Jurkat, Clone E6-1 (cell line): ENCODE measurements around the gene EPB41L3.
"Not testable (repeated sequence)": the region's sequence is repeated elsewhere in the genome, so short reads cannot be mapped to it uniquely, and the experiment has no call there.

Source experiments
- DNase-seq: peaks from one replicate; pipeline ENCODE4 v3.0.0-alpha.2; 2011; ENCODE audit warnings: low read depth, low spot score
- H3K4me3 ChIP-seq: 2 replicates; pipeline ENCODE4 v1.5.1; 2011; ENCODE audit warnings: mild to moderate bottlenecking, low read length, control low read depth, moderate library complexity

Gene EPB41L3

DNA sequence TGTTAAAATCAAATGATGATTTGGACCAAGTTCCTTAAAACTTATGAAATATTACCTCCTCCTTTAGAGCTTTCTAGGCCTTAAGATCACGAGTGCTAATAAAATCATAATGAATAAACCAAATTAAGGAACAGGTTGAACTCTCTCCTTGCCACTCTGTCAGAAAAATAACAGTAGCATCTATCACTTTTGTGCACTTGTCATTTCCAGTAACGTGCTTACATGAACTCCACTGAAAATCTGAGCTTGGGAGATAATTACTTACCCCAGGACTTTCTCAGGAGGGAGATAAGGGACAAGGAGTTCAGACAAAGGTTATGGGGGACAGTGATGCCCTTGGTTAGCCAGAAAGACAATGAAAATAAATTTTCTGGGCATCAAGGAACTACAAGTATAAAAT is 36.0 kb downstream of the EPB41L3 start:
- DNase-seq = no peak
- no peak overlapping the region for H3K4me3 ChIP-seq

DNA sequence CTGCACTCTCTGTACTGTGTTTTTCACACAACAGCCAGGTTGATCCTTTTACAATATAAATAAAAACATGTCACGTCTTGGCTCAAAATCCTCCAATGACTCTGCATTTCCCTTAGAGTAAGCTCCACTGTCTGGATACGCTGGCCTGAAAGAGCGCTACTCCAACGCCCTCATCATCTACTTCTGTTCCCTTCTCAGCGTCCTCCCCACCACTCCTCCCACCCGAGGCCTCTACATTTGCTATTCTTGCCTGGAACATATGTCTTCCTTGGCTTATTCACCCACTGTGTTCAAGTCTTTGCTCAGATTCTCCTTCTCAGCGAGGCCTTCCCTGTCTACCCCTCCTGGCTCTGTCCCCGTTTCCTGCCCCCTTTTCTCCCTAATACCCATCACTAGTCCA is 37.6 kb downstream of the EPB41L3 start:
- H3K4me3 ChIP-seq = no peak overlapping the region
- no peak for DNase-seq

GRCh38 chr18:5503740-5504139 is 40.1 kb downstream of the EPB41L3 start:
- H3K4me3 ChIP-seq = no peak overlapping the region
- DNase-seq = no peak

GRCh38 chr18:5500158-5500939 is 43.4 kb downstream of the EPB41L3 start:
- H3K4me3 ChIP-seq = no peak overlapping the region
- no peak for DNase-seq

DNA sequence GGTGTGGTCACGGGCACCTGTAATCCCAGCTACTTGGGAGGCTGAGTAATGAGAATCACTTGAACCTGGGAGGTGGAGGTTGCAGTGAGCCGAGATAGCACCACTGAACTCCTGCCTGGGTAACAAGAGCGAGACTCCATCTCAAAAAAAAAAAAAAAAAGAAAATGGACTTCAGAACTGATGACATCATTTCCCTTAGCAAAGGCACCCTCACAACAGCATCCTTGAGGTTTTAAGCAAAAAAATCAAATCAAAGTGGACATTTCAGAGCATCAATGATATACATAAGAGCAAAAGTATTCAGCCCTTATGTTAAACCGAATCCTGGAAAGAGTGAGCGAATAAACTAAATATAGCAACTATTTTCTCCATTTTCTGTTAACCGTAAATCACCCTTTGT is 45.3 kb downstream of the EPB41L3 start:
- DNase-seq = no peak
- H3K4me3 ChIP-seq = no peak overlapping the region

DNA sequence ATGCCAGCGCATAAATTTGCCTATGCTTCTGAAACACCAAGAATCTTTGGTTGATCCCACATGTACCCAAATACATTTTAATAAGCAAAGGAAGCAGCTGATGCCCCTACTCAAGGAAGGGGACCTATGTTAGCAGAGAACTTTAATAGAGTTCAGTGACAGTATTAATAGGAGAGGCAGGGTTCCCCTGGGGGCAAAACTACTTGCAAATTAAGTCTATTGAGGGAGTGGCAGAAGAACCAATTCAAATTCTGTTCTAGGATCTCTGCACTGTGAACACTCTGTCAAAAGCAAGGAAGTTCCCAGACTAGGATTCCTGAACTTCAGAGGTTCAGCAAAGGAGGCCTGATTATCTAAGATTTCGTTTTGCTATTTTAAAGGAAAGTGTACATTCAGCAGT is 47.5 kb downstream of the EPB41L3 start:
- DNase-seq = no peak
- H3K4me3 ChIP-seq = no peak overlapping the region

GRCh38 chr18:5490753-5491480 is 52.9 kb downstream of the EPB41L3 start:
- H3K4me3 ChIP-seq = no peak overlapping the region
- DNase-seq = no peak

DNA sequence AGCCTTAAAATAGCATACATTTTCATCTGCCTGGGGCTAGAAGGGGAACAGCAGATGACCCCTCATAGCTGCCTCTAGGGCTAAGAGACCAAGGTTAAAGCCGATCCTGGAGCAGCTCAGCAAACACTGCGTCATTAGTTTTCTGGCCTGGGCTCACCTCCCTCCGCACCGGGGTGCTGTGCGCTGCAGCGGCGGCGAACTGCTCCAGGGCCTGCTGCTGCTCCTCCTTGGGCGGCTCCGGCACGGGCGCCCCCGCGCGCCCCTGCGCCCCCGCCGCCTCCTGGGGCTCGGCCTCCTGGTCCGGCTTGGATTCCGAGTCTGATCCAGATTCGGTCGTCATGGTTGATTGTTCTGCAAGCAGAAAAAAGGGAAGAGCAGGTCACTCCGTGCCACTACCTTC is 55.0 kb downstream of the EPB41L3 start:
- no peak overlapping the region for H3K4me3 ChIP-seq
- DNase-seq = no peak

- not testable (repeated sequence) for H3K4me3 ChIP-seq, DNase-seq
Measured at GRCh38 chr18:5488044-5488443, 55.8 kb downstream of the EPB41L3 start.

- H3K4me3 ChIP-seq = no peak overlapping the region
- no peak for DNase-seq
Measured at GRCh38 chr18:5484526-5484925, 59.3 kb downstream of the EPB41L3 start.

DNA sequence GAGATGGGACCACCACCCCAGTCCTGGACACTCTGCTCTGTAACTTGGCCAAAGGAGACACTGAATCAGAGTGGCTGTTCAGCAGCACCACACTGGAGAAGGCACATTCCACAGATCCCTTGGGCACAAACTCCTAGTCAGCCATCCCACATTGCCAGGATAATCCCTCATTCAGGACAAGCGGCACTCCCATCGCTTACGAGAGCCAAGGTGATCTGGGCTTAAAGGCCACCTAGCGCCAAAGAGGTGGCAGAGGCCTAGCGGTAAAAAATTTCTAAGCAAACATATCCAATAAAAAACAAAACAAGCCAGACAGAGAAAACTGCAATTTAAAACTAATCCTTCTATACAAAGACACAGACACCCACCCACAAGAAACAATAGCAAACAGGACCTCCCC is 62.2 kb downstream of the EPB41L3 start:
- DNase-seq = no peak

DNA sequence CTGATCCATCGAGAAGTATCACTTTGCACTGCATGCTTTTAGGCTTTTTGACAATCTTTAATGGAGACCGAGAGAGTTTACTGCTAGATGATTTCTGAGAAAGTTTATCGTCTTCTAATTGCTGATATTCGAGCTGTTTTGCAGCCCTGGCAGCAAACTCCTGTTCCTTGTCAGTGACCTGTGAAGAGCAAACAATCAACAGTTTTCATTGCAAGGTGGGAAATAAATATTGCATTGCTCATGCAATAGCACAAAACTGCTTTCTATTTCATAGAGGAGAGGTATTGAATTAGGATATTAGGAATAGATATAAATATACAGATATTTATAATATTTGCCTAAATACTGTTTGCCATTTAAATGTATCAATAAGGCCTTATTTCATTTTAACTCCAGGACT is 65.5 kb downstream of the EPB41L3 start:
- no peak for DNase-seq
- H3K4me3 ChIP-seq = no peak overlapping the region

More for the DNA sequence above, 62.2 kb downstream of the EPB41L3 start:
- H3K4me3 ChIP-seq = no peak overlapping the region

DNA sequence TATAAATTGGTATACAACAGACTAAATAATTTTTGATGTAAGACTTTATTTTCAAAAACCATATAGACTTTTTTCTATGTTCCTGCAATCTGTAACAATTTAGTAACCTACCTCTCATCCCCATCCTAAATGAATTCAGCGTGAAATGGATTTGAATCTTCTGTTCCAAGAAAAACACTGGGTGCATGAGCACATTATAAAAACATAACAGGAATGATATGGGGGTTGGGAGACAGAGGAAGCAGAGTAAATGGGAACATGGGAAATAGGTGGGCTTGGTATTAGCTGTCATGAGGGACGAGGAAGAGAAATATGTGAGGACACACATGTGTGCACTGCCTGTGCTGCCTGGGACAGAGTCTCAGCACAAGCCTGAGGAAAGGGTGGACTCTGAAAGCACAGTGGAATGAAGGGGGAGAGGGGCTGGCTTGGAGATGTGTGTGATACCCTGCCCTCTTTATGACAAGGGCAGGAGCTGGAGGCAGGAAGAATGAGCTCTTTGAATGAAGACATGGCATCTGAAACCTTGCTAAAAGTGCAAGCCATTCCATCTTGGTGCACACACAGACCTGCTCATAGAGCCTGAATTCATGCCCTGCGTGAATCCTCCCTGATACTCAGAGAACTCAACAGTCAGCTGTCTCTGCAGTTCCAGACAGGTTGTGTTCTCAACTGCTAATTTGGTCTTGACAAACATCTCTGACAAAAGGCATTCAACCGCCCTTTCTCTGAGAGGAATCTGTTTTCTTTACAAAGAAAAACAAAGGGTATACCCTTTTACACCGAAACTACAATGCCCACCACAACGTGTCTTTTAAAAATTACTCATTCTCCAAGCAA is 66.6 kb downstream of the EPB41L3 start:
- no peak for DNase-seq
- no peak overlapping the region for H3K4me3 ChIP-seq

DNA sequence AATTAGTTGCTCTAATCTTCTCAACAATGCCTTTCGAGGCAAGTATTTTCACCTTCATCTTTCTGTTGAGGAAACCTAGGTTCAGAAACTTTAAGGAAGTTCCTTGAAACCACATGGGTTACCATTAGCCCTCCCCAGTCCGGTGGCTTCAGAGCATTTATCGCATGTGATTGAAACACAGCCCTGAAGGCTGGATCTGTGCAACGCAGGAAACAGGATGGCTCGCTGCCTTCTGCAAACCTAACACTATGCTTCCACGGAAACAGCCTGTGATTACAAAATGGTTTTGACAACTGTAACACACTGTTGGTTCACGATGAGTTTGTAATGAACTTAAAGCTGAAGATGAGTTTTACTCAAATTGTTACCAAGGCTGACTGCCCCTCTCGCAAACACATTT is 68.5 kb downstream of the EPB41L3 start:
- no peak overlapping the region for H3K4me3 ChIP-seq
- DNase-seq = no peak

- DNase-seq = no peak
- H3K4me3 ChIP-seq = no peak overlapping the region
Measured at GRCh38 chr18:5469340-5469739, 74.5 kb downstream of the EPB41L3 start.

DNA sequence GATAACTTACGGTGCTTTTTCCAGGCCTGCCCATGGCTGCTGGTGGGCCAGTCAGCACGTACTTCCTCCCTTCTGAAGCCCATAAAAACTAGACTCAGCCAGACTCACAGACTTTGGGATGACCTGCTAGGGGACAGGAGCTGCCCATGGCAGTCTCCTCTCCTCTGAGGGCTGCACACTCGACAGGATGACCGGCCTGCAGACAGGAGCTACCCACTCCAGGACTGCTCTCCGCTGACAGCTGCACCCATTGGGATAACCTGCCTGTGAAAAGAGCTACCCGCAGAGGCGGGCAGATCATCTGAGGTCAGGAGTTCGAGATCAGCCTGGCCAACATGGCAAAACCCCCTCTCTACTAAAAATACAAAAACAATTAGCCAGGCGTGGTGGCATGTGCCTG is 75.4 kb downstream of the EPB41L3 start:
- H3K4me3 ChIP-seq = no peak overlapping the region
- DNase-seq = no peak

- DNase-seq = no peak
- H3K4me3 ChIP-seq = no peak overlapping the region
Measured at GRCh38 chr18:5467671-5468070, 76.1 kb downstream of the EPB41L3 start.

GRCh38 chr18:5466256-5466655 is 77.5 kb downstream of the EPB41L3 start:
- DNase-seq = no peak
- H3K4me3 ChIP-seq = no peak overlapping the region

DNA sequence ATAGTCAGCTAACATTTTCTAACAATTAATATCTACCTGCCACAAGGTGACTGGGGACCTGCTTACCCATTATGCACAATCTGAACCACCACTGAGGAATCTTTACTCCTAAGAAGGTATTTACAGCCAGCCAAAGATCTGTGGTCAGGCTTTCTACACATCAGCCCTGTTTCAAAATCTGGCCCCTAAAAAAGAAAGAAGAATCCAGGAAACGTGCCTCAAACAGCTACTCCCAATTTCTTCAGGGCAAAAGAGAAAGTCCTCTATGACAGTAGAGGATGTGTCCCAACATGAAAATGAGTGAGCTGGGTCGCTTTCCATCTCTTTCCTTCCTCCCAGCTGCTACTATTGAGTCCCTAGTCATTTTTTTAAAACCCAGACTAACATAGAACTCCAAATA is 79.5 kb downstream of the EPB41L3 start:
- H3K4me3 ChIP-seq = no peak overlapping the region
- DNase-seq = no peak

- DNase-seq = no peak
- H3K4me3 ChIP-seq = no peak overlapping the region
Measured at GRCh38 chr18:5463831-5464230, 80.0 kb downstream of the EPB41L3 start.
